Measurements from ENCODE around the gene RSAD1.

DNA sequence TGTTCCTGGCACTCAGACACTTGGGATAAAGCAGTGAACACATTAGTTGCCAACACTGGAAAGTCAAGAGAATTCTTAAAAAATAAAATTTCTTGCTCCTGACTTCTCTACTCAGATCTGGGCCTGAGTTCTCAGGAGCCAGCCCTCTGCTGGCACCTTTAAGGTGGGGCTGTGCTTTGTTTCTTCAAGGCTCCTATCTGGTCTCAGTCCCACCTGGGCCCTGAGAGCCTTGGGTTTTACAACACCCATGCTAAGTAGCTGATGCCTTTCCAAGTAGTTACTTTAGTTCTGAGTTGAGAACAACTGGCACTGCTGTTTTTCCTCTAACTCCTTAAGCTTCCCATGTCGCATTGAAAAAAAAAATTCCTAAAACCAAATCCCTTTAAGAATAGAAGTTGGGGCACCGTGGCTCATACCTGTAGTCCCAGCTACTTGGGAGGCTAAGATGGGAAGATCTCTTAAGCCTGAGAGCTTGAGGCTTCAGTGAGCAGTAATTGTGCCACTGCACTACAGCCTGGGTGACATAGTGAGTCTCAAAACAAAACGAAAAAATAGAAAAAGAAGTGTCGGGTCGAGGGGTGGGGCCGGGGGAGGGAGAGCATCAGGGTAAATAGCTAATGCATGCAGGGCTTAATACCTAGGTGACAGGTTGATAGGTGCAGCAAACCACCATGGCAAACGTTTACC, 26.6 kb upstream of the RSAD1 start:
- TF ChIP-seq, protein P1, sequence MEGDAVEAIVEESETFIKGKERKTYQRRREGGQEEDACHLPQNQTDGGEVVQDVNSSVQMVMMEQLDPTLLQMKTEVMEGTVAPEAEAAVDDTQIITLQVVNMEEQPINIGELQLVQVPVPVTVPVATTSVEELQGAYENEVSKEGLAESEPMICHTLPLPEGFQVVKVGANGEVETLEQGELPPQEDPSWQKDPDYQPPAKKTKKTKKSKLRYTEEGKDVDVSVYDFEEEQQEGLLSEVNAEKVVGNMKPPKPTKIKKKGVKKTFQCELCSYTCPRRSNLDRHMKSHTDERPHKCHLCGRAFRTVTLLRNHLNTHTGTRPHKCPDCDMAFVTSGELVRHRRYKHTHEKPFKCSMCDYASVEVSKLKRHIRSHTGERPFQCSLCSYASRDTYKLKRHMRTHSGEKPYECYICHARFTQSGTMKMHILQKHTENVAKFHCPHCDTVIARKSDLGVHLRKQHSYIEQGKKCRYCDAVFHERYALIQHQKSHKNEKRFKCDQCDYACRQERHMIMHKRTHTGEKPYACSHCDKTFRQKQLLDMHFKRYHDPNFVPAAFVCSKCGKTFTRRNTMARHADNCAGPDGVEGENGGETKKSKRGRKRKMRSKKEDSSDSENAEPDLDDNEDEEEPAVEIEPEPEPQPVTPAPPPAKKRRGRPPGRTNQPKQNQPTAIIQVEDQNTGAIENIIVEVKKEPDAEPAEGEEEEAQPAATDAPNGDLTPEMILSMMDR (IDR thresholded peaks at IDR 0.05; ENCODE audit: low read length), result no peak
- no peak for TF ChIP-seq EZH2 (optimal IDR thresholded peaks at IDR 0.05; ENCODE audit: low read depth, low read length)
